Stomach (tissue), 4 donors: ENCODE data around the gene INSIG2.

Experiments
- CTCF ChIP-seq, 7 experiments: fragments of 450-650 bp in 4 of 7; fragments of 200-600 bp in 3 of 7; sonication (generic) in 3 of 7; IDR thresholded peaks; one replicate each; pipeline ENCODE4 v1.5.1; 2016 to 2019; ENCODE audit warnings: antibody characterized with exemption in 7 of 7, control low read depth in 2 of 7, mild to moderate bottlenecking in 1 of 7
- EP300 ChIP-seq: sonication (generic); formaldehyde crosslinking; IDR thresholded peaks from one replicate; pipeline ENCODE4 v1.6.1; 2017; ENCODE audit warnings: antibody characterized with exemption
- POLR2A ChIP-seq, 4 donors: fragments of 450-650 bp; IDR thresholded peaks; one replicate each; pipeline ENCODE4 v1.6.1; 2016; ENCODE audit warnings: antibody characterized with exemption in 4 of 4, control low read depth in 2 of 4, mild to moderate bottlenecking in 1 of 4, moderate library complexity in 1 of 4

- no peak for TF ChIP-seq EP300
- no peak for TF ChIP-seq POLR2A (IDR thresholded peaks at IDR 0.05)
- TF ChIP-seq CTCF (IDR thresholded peaks at IDR 0.05), result no peak
Observed at GRCh38 chr2:118048401-118048800, 39.9 kb upstream of the INSIG2 start.
